GM18907 (cell line): ENCODE measurements around the gene NASP.

Experiments
- ATAC-seq: cut with Tn5 transposase; IDR thresholded peaks from one replicate; pipeline ENCODE4 v1.9.1; 2021; ENCODE audit warnings: mild to moderate bottlenecking, moderate library complexity; ENCODE audit not compliant: unreplicated experiment

NASP gene

DNA sequence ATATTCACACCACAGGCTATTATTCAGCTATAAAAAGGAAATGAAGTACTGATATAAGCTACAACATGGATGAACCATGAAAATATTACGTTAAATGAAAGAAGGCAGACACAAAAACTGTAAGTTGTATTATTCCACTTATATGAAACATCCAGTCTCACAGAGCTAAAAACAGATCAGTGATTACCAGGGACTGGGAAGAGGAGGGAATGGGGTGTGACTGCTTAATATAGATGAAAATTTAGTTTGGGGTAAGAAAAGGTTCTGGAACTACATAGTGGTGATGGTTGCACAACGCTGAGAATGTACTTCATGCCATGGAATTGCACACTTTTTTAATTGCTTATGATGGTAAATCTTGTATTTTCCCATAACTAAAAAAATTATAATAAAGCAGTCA is 83.0 kb downstream of the NASP start:
- ATAC-seq = no peak

DNA sequence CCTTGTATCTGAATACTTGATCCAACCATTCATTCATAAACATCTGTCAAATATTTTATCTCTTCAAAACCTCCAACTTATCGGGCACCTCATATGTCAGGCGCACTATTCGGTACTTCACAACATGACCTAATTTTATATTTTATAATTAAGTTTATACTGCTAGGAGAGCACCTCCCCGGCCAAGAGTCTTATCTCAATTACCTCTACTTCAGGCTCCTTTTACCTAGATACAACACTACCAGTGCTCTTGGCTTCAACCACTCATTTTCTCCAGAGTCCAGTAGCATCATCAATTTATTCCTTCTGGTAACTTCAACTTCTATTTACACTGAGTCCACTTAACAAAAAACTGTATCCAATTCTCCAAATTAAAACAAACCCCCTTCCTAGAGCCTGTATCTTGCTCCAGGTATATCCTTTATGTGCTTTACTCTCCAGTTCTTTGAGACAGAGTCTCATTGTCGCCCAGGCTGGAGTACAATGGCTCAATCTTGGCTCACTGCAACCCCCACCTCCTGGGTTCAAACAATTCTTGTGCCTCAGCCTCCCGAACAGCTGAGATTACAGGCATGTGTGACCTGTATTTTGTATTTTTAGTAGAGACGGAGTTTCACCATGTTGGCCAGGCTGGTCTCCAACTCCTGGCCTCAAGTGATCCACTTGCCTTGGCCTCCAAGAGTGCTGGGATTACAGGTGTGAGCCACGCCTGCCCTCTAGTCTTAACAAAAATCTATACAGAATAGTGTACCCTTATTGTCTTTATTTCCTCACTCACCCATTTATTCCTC is 83.7 kb downstream of the NASP start:
- no peak for ATAC-seq
